H1 (cell line): Measurements from ENCODE around the gene MSH2. TPM values are rescaled to one million over a fixed set of nuclear protein-coding genes. Genes with fewer than 3 reads are reported as not detected.

ENCODE experiments used
- CTCF ChIA-PET: fragments of 300-600 bp; sonication (Branson Sonifier 250); formaldehyde crosslinking; loops from one replicate; lab custom pipeline; 2021; ENCODE audit not compliant: partially characterized antibody; lab: Charles Lee
- POLR2A ChIA-PET: fragments of 300-600 bp; sonication (Branson Sonifier 250); formaldehyde crosslinking; loops from one replicate; lab custom pipeline; 2021; ENCODE audit warnings: inconsistent platforms; ENCODE audit not compliant: partially characterized antibody; lab: Charles Lee
- DNase-seq, 2 experiments: peaks; one replicate each; pipeline versions ENCODE4 v3.0.0 to v3.0.0-alpha.2; 2010 to 2022; ENCODE audit warnings: low spot score in 2 of 2, low read depth in 1 of 2, mixed read lengths in 1 of 2
- FAIRE-seq: peaks from 2 replicates; lab custom pipeline; 2011; peaks lifted over from hg19 to GRCh38; lab: Jason Lieb, UNC
- H2AFZ ChIP-seq: 2 replicates; pipeline ENCODE4 v1.8.1; 2012; ENCODE audit warnings: low read length, inconsistent platforms
- H2AK5ac ChIP-seq: 2 replicates; pipeline ENCODE4 v1.6.1; 2013; ENCODE audit warnings: low read depth, low read length
- H2BK120ac ChIP-seq: replicated peaks from 2 replicates; pipeline ENCODE3; 2013; ENCODE audit warnings: low read depth, low read length, inconsistent platforms
- H2BK12ac ChIP-seq: 2 replicates; pipeline ENCODE4 v1.6.1; 2013; ENCODE audit warnings: low read depth, low read length
- H2BK15ac ChIP-seq: 2 replicates; pipeline ENCODE4 v1.6.1; 2013; ENCODE audit warnings: low read length
- H2BK20ac ChIP-seq: 2 replicates; pipeline ENCODE4 v1.6.1; 2013; ENCODE audit warnings: low read length
- H2BK5ac ChIP-seq: 2 replicates; pipeline ENCODE4 v1.6.1; 2013; ENCODE audit warnings: low read depth, low read length
- H3K14ac ChIP-seq: 2 replicates; pipeline ENCODE4 v1.6.1; 2013; ENCODE audit warnings: inconsistent platforms; ENCODE audit not compliant: insufficient read length
- H3K18ac ChIP-seq: 2 replicates; pipeline ENCODE4 v1.6.1; 2013; ENCODE audit warnings: low read length; ENCODE audit errors: extremely low read depth
- H3K23ac ChIP-seq: 2 replicates; pipeline ENCODE4 v1.6.1; 2013; ENCODE audit warnings: inconsistent platforms; ENCODE audit not compliant: insufficient read length
- H3K23me2 ChIP-seq: 2 replicates; pipeline ENCODE4 v1.6.1; 2013; ENCODE audit warnings: low read depth, low read length
- H3K27ac ChIP-seq: 2 replicates; pipeline ENCODE4 v1.6.1; 2011; ENCODE audit warnings: low read depth, low read length, inconsistent platforms
- H3K27me3 ChIP-seq, 4 experiments: replicated peaks in 1 of 4; 1 replicate in 1 of 4; 2 replicates in 3 of 4; pipeline versions ENCODE4 v1.6.1 to v1.8.1; 2011 to 2013; ENCODE audit warnings: low read length in 3 of 4, mild to moderate bottlenecking in 3 of 4, inconsistent platforms in 2 of 4, mixed read lengths in 2 of 4, moderate library complexity in 1 of 4; ENCODE audit not compliant: control insufficient read depth in 3 of 4, insufficient read depth in 3 of 4; ENCODE audit errors: extremely low read depth in 1 of 4
- H3K36me3 ChIP-seq, 4 experiments: 2 replicates each; pipeline versions ENCODE4 v1.6.1 to v1.8.1; 2011 to 2013; ENCODE audit warnings: mild to moderate bottlenecking in 4 of 4, low read length in 3 of 4, moderate library complexity in 2 of 4, control low read depth in 1 of 4, inconsistent platforms in 1 of 4; ENCODE audit not compliant: insufficient read depth in 4 of 4, control insufficient read depth in 2 of 4
- H3K4ac ChIP-seq: replicated peaks from 2 replicates; pipeline ENCODE3; 2013; ENCODE audit warnings: low read length, low read depth, mixed read lengths, inconsistent platforms; ENCODE audit not compliant: insufficient read length
- H3K4me1 ChIP-seq, 4 experiments: replicated peaks in 1 of 4; 1 replicate in 1 of 4; 2 replicates in 3 of 4; pipeline versions ENCODE4 v1.6.1 to v1.8.1; 2011 to 2013; ENCODE audit warnings: low read length in 3 of 4, inconsistent platforms in 2 of 4, mixed read lengths in 1 of 4; ENCODE audit not compliant: insufficient read depth in 4 of 4, control insufficient read depth in 3 of 4
- H3K4me2 ChIP-seq, 2 experiments: 2 replicates each; pipeline versions ENCODE4 v1.6.1 to v1.8.1; 2011 to 2013; ENCODE audit warnings: low read depth in 2 of 2, low read length in 2 of 2, control low read depth in 1 of 2, inconsistent platforms in 1 of 2, mild to moderate bottlenecking in 1 of 2; ENCODE audit not compliant: insufficient read depth in 1 of 2
- H3K4me3 ChIP-seq, 4 experiments: fragments of 200-600, 300-600 bp in 1 of 4; sonication (generic), shearing (Covaris generic), sonication (Bioruptor Twin) in 1 of 4; 2 replicates each; pipeline versions ENCODE4 v1.5.1 to v1.8.1; 2011 to 2016; ENCODE audit warnings: low read length in 4 of 4, low read depth in 3 of 4, control low read depth in 2 of 4, inconsistent platforms in 2 of 4, mild to moderate bottlenecking in 2 of 4, mixed read lengths in 1 of 4, moderate library complexity in 1 of 4; ENCODE audit not compliant: insufficient read depth in 2 of 4; ENCODE audit errors: extremely low read depth in 1 of 4
- H3K56ac ChIP-seq: replicated peaks from 2 replicates; pipeline ENCODE3; 2013; ENCODE audit warnings: low read depth, mild to moderate bottlenecking, mixed read lengths, low read length, inconsistent platforms; ENCODE audit not compliant: insufficient read length
- H3K79me1 ChIP-seq: 2 replicates; pipeline ENCODE4 v1.6.1; 2013; ENCODE audit warnings: low read depth, low read length, control low read depth
- H3K79me2 ChIP-seq, 2 experiments: 2 replicates each; pipeline versions ENCODE4 v1.6.1 to v1.8.1; 2012 to 2013; ENCODE audit warnings: low read length in 2 of 2, mild to moderate bottlenecking in 2 of 2, inconsistent platforms in 1 of 2; ENCODE audit not compliant: insufficient read depth in 2 of 2, control insufficient read depth in 1 of 2
- H3K9ac ChIP-seq, 4 experiments: replicated peaks in 1 of 4; 1 replicate in 1 of 4; 2 replicates in 3 of 4; pipeline versions ENCODE4 v1.6.1 to v1.8.1; 2011 to 2013; ENCODE audit warnings: low read depth in 3 of 4, low read length in 3 of 4, control low read depth in 2 of 4, mild to moderate bottlenecking in 2 of 4, moderate library complexity in 2 of 4, inconsistent platforms in 1 of 4; ENCODE audit errors: extremely low read depth in 1 of 4
- H3K9me3 ChIP-seq, 2 experiments: 2 replicates each; pipeline versions ENCODE4 v1.6.1 to v1.8.1; 2012 to 2013; ENCODE audit warnings: mild to moderate bottlenecking in 2 of 2, moderate library complexity in 2 of 2, control low read depth in 1 of 2, inconsistent platforms in 1 of 2, low read depth in 1 of 2, low read length in 1 of 2, mixed read lengths in 1 of 2; ENCODE audit not compliant: insufficient read depth in 2 of 2
- H4K20me1 ChIP-seq, 2 experiments: replicated peaks in 1 of 2; 2 replicates each; pipeline versions ENCODE3 to v1.8.1; 2011 to 2013; ENCODE audit warnings: inconsistent platforms in 2 of 2, low read length in 2 of 2, mild to moderate bottlenecking in 1 of 2; ENCODE audit not compliant: insufficient read depth in 2 of 2, control insufficient read depth in 1 of 2
- H4K5ac ChIP-seq: 2 replicates; pipeline ENCODE4 v1.6.1; 2013; ENCODE audit warnings: low read length, low read depth, mixed read lengths, inconsistent platforms; ENCODE audit not compliant: insufficient read length
- H4K8ac ChIP-seq: 2 replicates; pipeline ENCODE4 v1.8.0; 2013; ENCODE audit warnings: mild to moderate bottlenecking, moderate library complexity, low read length, inconsistent platforms; ENCODE audit not compliant: insufficient read depth; ENCODE audit errors: extremely low read depth
- H4K91ac ChIP-seq: replicated peaks from 2 replicates; pipeline ENCODE3; 2013; ENCODE audit warnings: low read length, mixed read lengths, inconsistent platforms; ENCODE audit not compliant: insufficient read length
- BCL11A ChIP-seq, 2 experiments: IDR thresholded peaks; one replicate each; pipeline ENCODE4 v1.6.1; 2011; ENCODE audit warnings: low read depth in 2 of 2, low read length in 2 of 2, mild to moderate bottlenecking in 2 of 2
- CTCF ChIP-seq, 3 experiments: IDR thresholded peaks; 1 replicate in 2 of 3; 2 replicates in 1 of 3; pipeline versions ENCODE4 v1.5.1 to v1.6.1; 2011; ENCODE audit warnings: low read length in 3 of 3, mild to moderate bottlenecking in 3 of 3, inconsistent platforms in 2 of 3, low read depth in 1 of 3, moderate library complexity in 1 of 3; ENCODE audit not compliant: insufficient read depth in 1 of 3; ENCODE audit errors: control extremely low read depth in 1 of 3
- E2F6 ChIP-seq: IDR thresholded peaks from 2 replicates; pipeline ENCODE4 v1.6.1; 2012; ENCODE audit warnings: inconsistent platforms
- KDM4A ChIP-seq: IDR thresholded peaks from one replicate; pipeline ENCODE4 v1.7.1; 2012; ENCODE audit warnings: low read depth, mild to moderate bottlenecking, moderate library complexity, low read length, inconsistent platforms; ENCODE audit not compliant: severe bottlenecking
- KDM5A ChIP-seq: fragments of 200-600 bp; IDR thresholded peaks from 2 replicates; pipeline ENCODE4 v1.7.1; 2012; ENCODE audit warnings: mild to moderate bottlenecking, low read length, inconsistent platforms, mixed read lengths
- POU5F1 ChIP-seq: IDR thresholded peaks from 2 replicates; pipeline ENCODE4 v1.6.1; 2011; ENCODE audit warnings: low read depth, mild to moderate bottlenecking, low read length, moderate library complexity
- RXRA ChIP-seq: IDR thresholded peaks from 2 replicates; pipeline ENCODE4 v1.6.1; 2011; ENCODE audit warnings: low read depth, mild to moderate bottlenecking, low read length, moderate library complexity; ENCODE audit not compliant: insufficient read depth
- SIN3A ChIP-seq, 2 experiments: IDR thresholded peaks in 1 of 2; conservative IDR thresholded peaks in 1 of 2; 2 replicates each; pipeline ENCODE4 v1.6.1; 2011 to 2012; ENCODE audit warnings: low read length in 2 of 2, improper control_type of control experiment in 1 of 2, low read depth in 1 of 2, mild to moderate bottlenecking in 1 of 2
- SRF ChIP-seq: IDR thresholded peaks from 2 replicates; pipeline ENCODE4 v1.6.1; 2011; ENCODE audit warnings: mild to moderate bottlenecking, low read depth, low read length, moderate library complexity
- ZNF274 ChIP-seq: IDR thresholded peaks from 2 replicates; pipeline ENCODE4 v1.7.0; 2012; ENCODE audit warnings: low read length, borderline replicate concordance; ENCODE audit errors: extremely low read depth
- WGBS, 2 experiments: shearing (Covaris generic) in 1 of 2; methylation state at CpG; one replicate each; pipeline versions ENCODE4 v1.1.6 to v1.1.7; 2013 to 2015; ENCODE audit warnings: low lambda C conversion rate in 2 of 2, mixed read lengths in 2 of 2, inconsistent platforms in 1 of 2, low coverage in 1 of 2, missing lambda C conversion rate in 1 of 2; ENCODE audit not compliant: insufficient replicate concordance in 2 of 2, insufficient coverage in 1 of 2, insufficient read length in 1 of 2; ENCODE audit errors: extremely low coverage in 1 of 2, missing lambda C conversion rate in 1 of 2; 5-methylcytosine and 5-hydroxymethylcytosine counted together
- polyA plus RNA-seq, 7 experiments: library from polyadenylated mRNA; depleted of rRNA in 3 of 7; stranded (reverse) in 5 of 7; unstranded in 2 of 7; fragments of >200 nt in 5 of 7; fragments of 200-250 nt in 2 of 7; gene quantifications; 1 replicate in 5 of 7; 2 replicates in 1 of 7; 4 replicates in 1 of 7; pipeline versions ENCODE4 v1.2.1 to v1.2.3, GENCODE V29; 2011 to 2013; ENCODE audit warnings: missing spikeins in 2 of 7, mixed read lengths in 2 of 7
- total RNA-seq: library from RNA; stranded (reverse); fragmentation: NEBNext Ultra II Directional; extraction: Animal tissue kit (Norgen Biotek cat#: 25700); gene quantifications from 2 replicates; pipeline ENCODE4 v1.2.1, GENCODE V29; 2021

MSH2 gene
- total and polyA plus RNA-seq, 2 of the 8 experiments (the other 6 are each of a cell fraction or from before 2014, with no cell fraction given) = 64.1 to 228 TPM

- Histone ChIP-seq H3K4me1 (peaks cover 0 to 3% (median 0%) of the 10 kb centered on the region in 4 experiments; a peak in 1 of 7 replicates), H2AK5ac (no peak overlapping the region), H3K56ac (no peak overlapping the region), H3K9ac (no peak overlapping the region), H4K91ac (no peak overlapping the region), H2BK20ac (no peak overlapping the region), H3K4ac (no peak overlapping the region), H3K27ac (no peak overlapping the region), H2BK5ac (no peak overlapping the region), H3K27me3 (peaks cover 0 to 6% (median 2%) of the 10 kb centered on the region in 4 experiments; a peak in 2 of 7 replicates), H3K23me2 (no peaks in the 10 kb centered on the region), H4K5ac (no peak overlapping the region), H3K9me3 (no peaks in the 10 kb centered on the region), H3K23ac (no peak overlapping the region), H3K36me3 (peaks cover 8 to 74% (median 50%) of the 10 kb centered on the region in 4 experiments), H3K14ac (no peak overlapping the region), H3K18ac (no peak overlapping the region), H3K4me2 (no peak overlapping the region), H4K20me1 (peaks cover 12 to 15% of the 10 kb centered on the region in 2 experiments), H2AFZ (no peak overlapping the region), H3K79me1 (no peaks in the 10 kb centered on the region), H2BK12ac (no peak overlapping the region), H3K4me3 (no peak overlapping the region), H2BK15ac (no peak overlapping the region), H2BK120ac (no peak overlapping the region), H3K79me2 (peaks cover 0 to 39% of the 10 kb centered on the region in 2 experiments; a peak in 3 of 4 replicates), H4K8ac (no peak overlapping the region)
- 90% methylated on average over 1 of the region's 1 CpG; no CpG with 5 or more reads in 1 of the 2 experiments for WGBS, 2 experiments
- no peak for FAIRE-seq
- CTCF ChIA-PET = interaction anchor here (0.7 to 6.5 kb wide), 7 partner anchors 13 to 52 kb away, joined by 3 to 97 read pairs (median 3); no protein-coding TSS in a partner anchor
- DNase-seq = no peak
- POLR2A ChIA-PET = interaction anchor here (1.0 to 3.5 kb wide), 4 partner anchors 12 to 36 kb away, joined by 3 to 13 read pairs (median 6); no protein-coding TSS in a partner anchor
- TF ChIP-seq KDM4A (no peak), POU5F1 (no peak), SIN3A (conservative IDR thresholded peaks at IDR 0.05 in 1 of 2, IDR thresholded peaks at IDR 0.05 in 1 of 2; ENCODE audit: low read depth in 1 of 2, low read length in 2 of 2) (no peak), RXRA (no peak), CTCF (IDR thresholded peaks at IDR 0.05; ENCODE audit: control extremely low read depth in 1 of 3, insufficient read depth in 1 of 3, low read depth in 1 of 3, low read length in 3 of 3) (no peak), BCL11A (IDR thresholded peaks at IDR 0.05; ENCODE audit: low read depth in 2 of 2, low read length in 2 of 2) (no peak), E2F6 (no peak), KDM5A (no peak), SRF (no peak), ZNF274 (no peak)
Measured at GRCh38 chr2:47375307-47375706, 27.6 kb upstream of the MSH2 start.
